GM12892 (cell line): ENCODE measurements around the gene KIF11.

ENCODE experiments used
- POLR2A ChIP-seq: IDR thresholded peaks from 2 replicates; pipeline ENCODE4 v1.6.1; 2011; ENCODE audit warnings: low read depth, low read length, control low read depth
- POLR2AphosphoS5 ChIP-seq: IDR thresholded peaks from 2 replicates; pipeline ENCODE4 v1.6.1; 2011; ENCODE audit warnings: low read depth, low read length, control low read depth
- TAF1 ChIP-seq: IDR thresholded peaks from 2 replicates; pipeline ENCODE4 v1.6.1; 2011; ENCODE audit warnings: low read depth, mild to moderate bottlenecking, control low read depth, low read length, borderline replicate concordance

DNA sequence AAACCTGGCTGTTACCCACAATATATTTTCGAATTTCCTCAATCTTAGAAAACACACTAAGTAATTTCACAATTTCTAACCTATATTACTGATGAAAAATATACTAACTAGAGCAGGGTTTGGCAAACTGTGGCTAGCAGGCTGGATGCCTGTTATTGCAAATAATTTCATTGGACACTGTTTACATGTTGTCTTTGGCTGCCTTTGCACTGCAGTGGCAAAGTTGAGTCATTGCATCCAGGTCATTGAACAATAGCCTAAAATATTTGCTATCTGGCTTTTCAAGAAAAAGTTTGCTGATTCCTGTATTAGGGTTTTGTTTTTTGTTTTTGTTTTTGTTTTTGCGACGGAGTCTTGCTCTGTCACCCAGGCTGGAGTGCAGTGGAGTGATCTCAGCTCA lies 47.2 kb downstream of the KIF11 start:
- TF ChIP-seq POLR2A (no peak), POLR2AphosphoS5 (no peak), TAF1 (no peak)
